HEK293 (cell line): ENCODE results near the gene TLDC2.

Experiments
- CTCF ChIA-PET: fragments of 350-600 bp; formaldehyde crosslinking; extraction: SDS; loops from one replicate; lab custom pipeline; 2021; ENCODE audit warnings: antibody characterized with exemption; lab: Yijun Ruan, JAX
- POLR2A ChIA-PET: fragments of 300-600 bp; formaldehyde crosslinking; extraction: SDS; loops from one replicate; lab custom pipeline; 2020; ENCODE audit warnings: antibody characterized with exemption, inconsistent platforms; lab: Yijun Ruan, JAX
- H3K27ac ChIP-seq: fragments of 200-500 bp; sonication (Bioruptor generic); 2 replicates; pipeline ENCODE4 v1.5.1; 2014; ENCODE audit warnings: low read depth, low read length, control low read depth, inconsistent platforms; ENCODE audit errors: extremely low read depth
- H3K36me3 ChIP-seq, 2 experiments: fragments of 200-500 bp in 1 of 2; sonication (Bioruptor generic) in 1 of 2; 1 replicate in 1 of 2; 2 replicates in 1 of 2; pipeline ENCODE4 v1.5.1; 2014 to 2017; ENCODE audit warnings: inconsistent platforms in 2 of 2, low read length in 2 of 2; ENCODE audit not compliant: control insufficient read depth in 2 of 2, insufficient read depth in 1 of 2
- H3K4me1 ChIP-seq: fragments of 200-500 bp; sonication (Bioruptor generic); 2 replicates; pipeline ENCODE4 v1.5.1; 2014; ENCODE audit warnings: mild to moderate bottlenecking, low read length, inconsistent platforms; ENCODE audit not compliant: control insufficient read depth, insufficient read depth
- H3K4me3 ChIP-seq: 2 replicates; pipeline ENCODE4 v1.5.1; 2011; ENCODE audit warnings: low read depth, mild to moderate bottlenecking, control low read depth, low read length, moderate library complexity
- H3K9me3 ChIP-seq: fragments of 200-500 bp; sonication (Bioruptor generic); 2 replicates; pipeline ENCODE4 v1.5.1; 2014; ENCODE audit warnings: low read depth, low read length, inconsistent platforms; ENCODE audit not compliant: control insufficient read depth, insufficient read depth
- MEIS1 ChIP-seq: sonication (generic); formaldehyde crosslinking; IDR thresholded peaks from 2 replicates; pipeline ENCODE4 v1.8.1; 2022; ENCODE audit warnings: missing genetic modification reagents, mild to moderate bottlenecking, borderline replicate concordance
- SP7 ChIP-seq: fragments of 450-650 bp; formaldehyde crosslinking; IDR thresholded peaks from 2 replicates; pipeline ENCODE4 v1.5.1; 2016; ENCODE audit warnings: missing biosample characterization, missing genetic modification characterization
- ZBTB1 ChIP-seq: fragments of 450-650 bp; formaldehyde crosslinking; IDR thresholded peaks from 2 replicates; pipeline ENCODE4 v1.5.1; 2016; ENCODE audit warnings: missing biosample characterization, missing genetic modification characterization
- ZIC2 ChIP-seq: fragments of 450-650 bp; formaldehyde crosslinking; IDR thresholded peaks from 2 replicates; pipeline ENCODE4 v1.5.1; 2016; ENCODE audit warnings: missing biosample characterization, missing genetic modification characterization
- ZNF112 ChIP-seq: fragments of 450-650 bp; formaldehyde crosslinking; IDR thresholded peaks from 2 replicates; pipeline ENCODE4 v1.5.0; 2017; ENCODE audit warnings: missing biosample characterization, missing genetic modification characterization
- ZNF121 ChIP-seq: fragments of 450-650 bp; formaldehyde crosslinking; IDR thresholded peaks from 2 replicates; pipeline ENCODE4 v1.5.1; 2016; ENCODE audit warnings: missing biosample characterization, missing genetic modification characterization
- ZNF138 ChIP-seq: fragments of 450-650 bp; formaldehyde crosslinking; IDR thresholded peaks from 2 replicates; pipeline ENCODE4 v1.5.1; 2016; ENCODE audit warnings: missing biosample characterization, missing genetic modification characterization, borderline replicate concordance
- ZNF175 ChIP-seq: fragments of 450-650 bp; formaldehyde crosslinking; IDR thresholded peaks from 2 replicates; pipeline ENCODE4 v1.5.1; 2016; ENCODE audit warnings: missing biosample characterization, missing genetic modification characterization
- ZNF202 ChIP-seq: fragments of 450-650 bp; formaldehyde crosslinking; IDR thresholded peaks from 2 replicates; pipeline ENCODE4 v1.5.1; 2016; ENCODE audit warnings: missing biosample characterization, missing genetic modification characterization, borderline replicate concordance
- ZNF292 ChIP-seq: fragments of 450-650 bp; formaldehyde crosslinking; IDR thresholded peaks from 2 replicates; pipeline ENCODE4 v1.5.1; 2016; ENCODE audit warnings: low read depth, missing biosample characterization, missing genetic modification characterization, borderline replicate concordance
- ZNF335 ChIP-seq: fragments of 450-650 bp; formaldehyde crosslinking; conservative IDR thresholded peaks from 2 replicates; pipeline ENCODE4 v1.5.1; 2016; ENCODE audit warnings: missing biosample characterization, missing genetic modification characterization
- ZNF48 ChIP-seq: fragments of 450-650 bp; formaldehyde crosslinking; IDR thresholded peaks from 2 replicates; pipeline ENCODE4 v1.5.1; 2016; ENCODE audit warnings: missing biosample characterization, missing genetic modification characterization
- ZNF548 ChIP-seq: fragments of 450-650 bp; formaldehyde crosslinking; IDR thresholded peaks from 2 replicates; pipeline ENCODE4 v1.5.1; 2016; ENCODE audit warnings: missing biosample characterization, missing genetic modification characterization
- ZNF560 ChIP-seq: fragments of 450-650 bp; formaldehyde crosslinking; IDR thresholded peaks from 2 replicates; pipeline ENCODE4 v1.5.1; 2017; ENCODE audit warnings: missing biosample characterization, missing genetic modification characterization, borderline replicate concordance
- ZNF623 ChIP-seq: fragments of 450-650 bp; formaldehyde crosslinking; IDR thresholded peaks from 2 replicates; pipeline ENCODE4 v1.5.1; 2016; ENCODE audit warnings: missing biosample characterization, missing genetic modification characterization
- ZNF629 ChIP-seq: fragments of 450-650 bp; formaldehyde crosslinking; IDR thresholded peaks from 2 replicates; pipeline ENCODE4 v1.5.1; 2017; ENCODE audit warnings: missing biosample characterization, missing genetic modification characterization
- ZNF664 ChIP-seq: fragments of 450-650 bp; formaldehyde crosslinking; IDR thresholded peaks from 2 replicates; pipeline ENCODE4 v1.5.1; 2016; ENCODE audit warnings: missing biosample characterization, missing genetic modification characterization
- ZNF670 ChIP-seq: fragments of 450-650 bp; formaldehyde crosslinking; IDR thresholded peaks from 2 replicates; pipeline ENCODE4 v1.5.1; 2016; ENCODE audit warnings: missing biosample characterization, missing genetic modification characterization, low read depth
- ZNF776 ChIP-seq: fragments of 450-650 bp; formaldehyde crosslinking; IDR thresholded peaks from 2 replicates; pipeline ENCODE4 v1.5.0; 2017; ENCODE audit warnings: missing biosample characterization, missing genetic modification characterization, borderline replicate concordance
- ZXDB ChIP-seq: fragments of 450-650 bp; formaldehyde crosslinking; IDR thresholded peaks from 2 replicates; pipeline ENCODE4 v1.5.1; 2016; ENCODE audit warnings: missing biosample characterization, missing genetic modification characterization
- TF ChIP-seq, protein P1 (sequence below): fragments of 450-650 bp; formaldehyde crosslinking; IDR thresholded peaks from 2 replicates; pipeline ENCODE4 v1.5.1; 2016; ENCODE audit warnings: missing biosample characterization, missing genetic modification characterization
- TF ChIP-seq, protein P2 (sequence below): fragments of 450-650 bp; formaldehyde crosslinking; IDR thresholded peaks from 2 replicates; pipeline ENCODE4 v1.5.1; 2016; ENCODE audit warnings: missing biosample characterization, missing genetic modification characterization
- TF ChIP-seq, protein P3 (sequence below): fragments of 450-650 bp; formaldehyde crosslinking; IDR thresholded peaks from 2 replicates; pipeline ENCODE4; 2016; ENCODE audit warnings: missing biosample characterization, missing genetic modification characterization

Gene TLDC2

DNA sequence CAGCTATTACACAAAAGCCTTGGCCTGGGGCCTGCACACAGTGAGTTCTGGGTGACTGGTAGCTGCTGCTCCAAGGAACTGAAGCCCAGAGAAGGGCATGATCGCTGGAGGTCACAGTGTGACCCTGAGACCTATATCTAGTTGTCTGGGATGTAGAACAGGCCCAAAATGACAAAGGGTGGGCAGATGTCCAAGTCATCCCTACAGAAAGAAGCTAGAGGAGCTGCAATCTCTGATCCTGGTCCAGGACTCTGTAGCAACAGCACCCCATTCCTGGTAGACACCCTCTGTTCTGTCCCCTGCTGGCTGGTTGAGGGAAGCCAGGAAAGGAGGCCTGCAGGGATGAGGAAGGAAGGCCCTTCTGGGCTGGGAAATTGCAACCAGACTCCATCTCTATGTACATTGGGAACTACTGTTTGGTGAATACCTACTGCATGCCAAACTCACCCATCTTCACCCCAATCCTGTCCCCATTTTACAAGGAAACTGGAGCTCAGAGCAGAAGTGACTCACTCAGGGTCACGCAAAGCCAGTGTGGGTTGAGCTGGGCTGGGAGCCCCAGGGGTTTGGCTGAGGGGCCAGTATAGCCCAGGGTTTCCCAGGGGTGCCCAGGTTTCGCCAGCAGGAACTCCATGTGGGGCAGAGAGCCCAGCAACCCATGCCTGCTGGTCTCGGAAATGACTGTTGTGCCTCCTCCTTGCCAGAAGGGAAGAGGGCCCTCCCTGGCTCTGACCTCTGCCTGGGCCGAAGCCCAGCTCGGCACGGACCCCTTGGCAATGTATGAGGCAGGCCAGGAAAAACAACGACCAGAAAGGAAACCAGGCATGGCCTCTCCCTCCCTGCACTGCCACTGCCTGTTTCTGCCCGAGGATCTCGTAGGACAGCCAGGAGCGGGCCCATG, 44.9 kb upstream of the TLDC2 start:
- Histone ChIP-seq H3K9me3 (no peaks in the 10 kb centered on the region), H3K4me3 (no peak overlapping the region), H3K36me3 (peaks cover 0 to 25% of the 10 kb centered on the region in 2 experiments; a peak in 2 of 3 replicates), H3K4me1 (no peaks in the 10 kb centered on the region), H3K27ac (no peak overlapping the region)
- ChIA-PET CTCF (interaction anchor here (0.5 to 1.3 kb wide), 4 partner anchors 11 to 134 kb away, joined by 3 to 7 read pairs (median 4); no protein-coding TSS in a partner anchor), POLR2A (no interaction called here)
- no peak for TF ChIP-seq ZNF670 (tag by site-specific recombination)
- TF ChIP-seq ZIC2 (tag by site-specific recombination): peak; percentile 63
- TF ChIP-seq, protein P1, sequence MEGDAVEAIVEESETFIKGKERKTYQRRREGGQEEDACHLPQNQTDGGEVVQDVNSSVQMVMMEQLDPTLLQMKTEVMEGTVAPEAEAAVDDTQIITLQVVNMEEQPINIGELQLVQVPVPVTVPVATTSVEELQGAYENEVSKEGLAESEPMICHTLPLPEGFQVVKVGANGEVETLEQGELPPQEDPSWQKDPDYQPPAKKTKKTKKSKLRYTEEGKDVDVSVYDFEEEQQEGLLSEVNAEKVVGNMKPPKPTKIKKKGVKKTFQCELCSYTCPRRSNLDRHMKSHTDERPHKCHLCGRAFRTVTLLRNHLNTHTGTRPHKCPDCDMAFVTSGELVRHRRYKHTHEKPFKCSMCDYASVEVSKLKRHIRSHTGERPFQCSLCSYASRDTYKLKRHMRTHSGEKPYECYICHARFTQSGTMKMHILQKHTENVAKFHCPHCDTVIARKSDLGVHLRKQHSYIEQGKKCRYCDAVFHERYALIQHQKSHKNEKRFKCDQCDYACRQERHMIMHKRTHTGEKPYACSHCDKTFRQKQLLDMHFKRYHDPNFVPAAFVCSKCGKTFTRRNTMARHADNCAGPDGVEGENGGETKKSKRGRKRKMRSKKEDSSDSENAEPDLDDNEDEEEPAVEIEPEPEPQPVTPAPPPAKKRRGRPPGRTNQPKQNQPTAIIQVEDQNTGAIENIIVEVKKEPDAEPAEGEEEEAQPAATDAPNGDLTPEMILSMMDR (tag by site-specific recombination): 0 out of 2 replicates have a peak, but pooled peaks have one; percentile 7

DNA sequence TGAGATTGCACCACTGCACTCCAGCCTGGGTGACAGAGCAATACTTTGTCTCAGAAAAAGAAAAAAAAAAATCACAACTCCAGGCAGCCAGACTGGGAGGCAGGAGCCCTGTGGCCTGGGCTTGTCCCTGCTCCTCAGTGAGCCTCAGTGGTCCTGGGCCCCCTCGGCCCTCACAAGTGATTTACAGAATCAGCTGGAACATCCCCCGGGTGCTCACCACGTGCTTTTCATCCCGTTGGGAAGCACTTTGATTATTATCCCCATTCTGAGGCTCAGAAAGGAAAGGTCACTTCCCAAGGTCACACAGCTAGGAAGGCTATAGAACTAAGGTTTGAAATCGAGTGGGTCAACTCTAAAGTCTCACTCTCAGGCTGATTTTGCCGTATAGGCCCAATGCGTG, 43.1 kb upstream of the TLDC2 start:
- Histone ChIP-seq H3K4me3 (no peak overlapping the region), H3K27ac (no peak overlapping the region), H3K4me1 (no peaks in the 10 kb centered on the region)
- TF ChIP-seq ZNF335 (tag by site-specific recombination): 0 out of 2 replicates have a peak, but pooled peaks have one; percentile 30
- no peak for TF ChIP-seq ZNF121 (tag by site-specific recombination)
- TF ChIP-seq, all 188 proteins: peak for 1
- POLR2A ChIA-PET: interaction anchor here (1.1 kb wide), 2 partner anchors 34 to 58 kb away, joined by 3 read pairs; no protein-coding TSS in a partner anchor
- no peaks in the 10 kb centered on the region for H3K9me3 ChIP-seq
- CTCF ChIA-PET: interaction anchor here (0.7 to 1.2 kb wide), 3 partner anchors 24 to 405 kb away, joined by 3 to 6 read pairs (median 3); no protein-coding TSS in a partner anchor
- peaks cover 0 to 16% of the 10 kb centered on the region in 2 experiments; a peak in 2 of 3 replicates for H3K36me3 ChIP-seq

- no peak overlapping the region for H3K4me3 ChIP-seq
- no peak overlapping the region for H3K27ac ChIP-seq
- CTCF ChIA-PET: interaction anchor here (0.6 to 1.2 kb wide), 7 partner anchors 14 to 1160 kb away, joined by 3 to 6 read pairs (median 3); no protein-coding TSS in a partner anchor
- POLR2A ChIA-PET: interaction anchor here (1.1 to 1.2 kb wide), 3 partner anchors 33 to 60 kb away, joined by 3 read pairs; partner anchors contain the start of gene DSN1
- H3K4me1 ChIP-seq: no peaks in the 10 kb centered on the region
- no peaks in the 10 kb centered on the region for H3K9me3 ChIP-seq
- peaks cover 0 to 16% of the 10 kb centered on the region in 2 experiments; a peak in 2 of 3 replicates for H3K36me3 ChIP-seq
- TF ChIP-seq ZXDB (tag by site-specific recombination): 0 out of 2 replicates have a peak, but pooled peaks have one; percentile 39
- no peak for TF ChIP-seq ZNF292 (tag by site-specific recombination)
- no peak for TF ChIP-seq SP7 (tag by site-specific recombination)
- no peak for TF ChIP-seq ZNF623 (tag by site-specific recombination)
- TF ChIP-seq ZNF202: no peak
- no peak for TF ChIP-seq ZNF548 (tag by site-specific recombination)
- no peak for TF ChIP-seq ZNF560 (tag by site-specific recombination)
- TF ChIP-seq, protein P2, sequence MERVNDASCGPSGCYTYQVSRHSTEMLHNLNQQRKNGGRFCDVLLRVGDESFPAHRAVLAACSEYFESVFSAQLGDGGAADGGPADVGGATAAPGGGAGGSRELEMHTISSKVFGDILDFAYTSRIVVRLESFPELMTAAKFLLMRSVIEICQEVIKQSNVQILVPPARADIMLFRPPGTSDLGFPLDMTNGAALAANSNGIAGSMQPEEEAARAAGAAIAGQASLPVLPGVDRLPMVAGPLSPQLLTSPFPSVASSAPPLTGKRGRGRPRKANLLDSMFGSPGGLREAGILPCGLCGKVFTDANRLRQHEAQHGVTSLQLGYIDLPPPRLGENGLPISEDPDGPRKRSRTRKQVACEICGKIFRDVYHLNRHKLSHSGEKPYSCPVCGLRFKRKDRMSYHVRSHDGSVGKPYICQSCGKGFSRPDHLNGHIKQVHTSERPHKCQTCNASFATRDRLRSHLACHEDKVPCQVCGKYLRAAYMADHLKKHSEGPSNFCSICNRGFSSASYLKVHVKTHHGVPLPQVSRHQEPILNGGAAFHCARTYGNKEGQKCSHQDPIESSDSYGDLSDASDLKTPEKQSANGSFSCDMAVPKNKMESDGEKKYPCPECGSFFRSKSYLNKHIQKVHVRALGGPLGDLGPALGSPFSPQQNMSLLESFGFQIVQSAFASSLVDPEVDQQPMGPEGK (tag by site-specific recombination): 0 out of 2 replicates have a peak, but pooled peaks have one; percentile 27
- TF ChIP-seq, protein P3, sequence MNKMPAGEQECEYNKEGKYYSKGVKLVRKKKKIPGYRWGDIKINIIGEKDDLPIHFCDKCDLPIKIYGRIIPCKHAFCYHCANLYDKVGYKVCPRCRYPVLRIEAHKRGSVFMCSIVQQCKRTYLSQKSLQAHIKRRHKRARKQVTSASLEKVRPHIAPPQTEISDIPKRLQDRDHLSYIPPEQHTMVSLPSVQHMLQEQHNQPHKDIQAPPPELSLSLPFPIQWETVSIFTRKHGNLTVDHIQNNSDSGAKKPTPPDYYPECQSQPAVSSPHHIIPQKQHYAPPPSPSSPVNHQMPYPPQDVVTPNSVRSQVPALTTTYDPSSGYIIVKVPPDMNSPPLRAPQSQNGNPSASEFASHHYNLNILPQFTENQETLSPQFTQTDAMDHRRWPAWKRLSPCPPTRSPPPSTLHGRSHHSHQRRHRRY (tag by site-specific recombination): no peak
- peak; percentile 64; the same call in 1 of the 2 replicates for TF ChIP-seq ZNF629 (tag by site-specific recombination)
- TF ChIP-seq ZNF335 (tag by site-specific recombination): no peak; the same call in 1 of the 2 replicates
- no peak for TF ChIP-seq ZNF48 (tag by site-specific recombination)
- TF ChIP-seq ZNF175 (tag by site-specific recombination): no peak
- no peak for TF ChIP-seq ZNF112
- no peak for TF ChIP-seq ZBTB1 (tag by site-specific recombination)
- TF ChIP-seq ZNF664 (tag by site-specific recombination): no peak
- TF ChIP-seq MEIS1 (CRISPR knock-in tag): no peak
- TF ChIP-seq ZNF138 (tag by site-specific recombination): no peak
- no peak for TF ChIP-seq ZNF776 (tag by site-specific recombination)
- TF ChIP-seq ZIC2 (tag by site-specific recombination): peak; percentile 72
Measured at GRCh38 chr20:36833275-36834020, 42.5 kb upstream of the TLDC2 start.
